Thoracic aorta (tissue), 2 donors: ENCODE measurements around the gene TBL1X. TPM values are rescaled to one million over a fixed set of nuclear protein-coding genes. Genes with fewer than 3 reads are reported as not detected.

ENCODE experiments used
- ATAC-seq: fragments of 150-250 bp; one replicate; pipeline ENCODE4 v1.8.0; 2017; ENCODE audit warnings: low read depth; ENCODE audit not compliant: insufficient number of reproducible peaks, low FRiP score
- DNase-seq: peaks from one replicate; pipeline ENCODE4 v3.0.0-alpha.2; 2020; ENCODE audit warnings: low spot score
- H3K27ac ChIP-seq, 2 donors: fragments of 200-600 bp; sonication (generic); 1 replicate in 1 of 2; 2 replicates in 1 of 2; pipeline ENCODE4 v1.5.1; 2016; ENCODE audit warnings: mild to moderate bottlenecking in 2 of 2, moderate library complexity in 2 of 2
- H3K27me3 ChIP-seq: fragments of 200-600 bp; sonication (generic); replicated peaks from 2 replicates; pipeline ENCODE4 v1.6.0; 2016; ENCODE audit warnings: mild to moderate bottlenecking; ENCODE audit not compliant: insufficient read depth
- H3K36me3 ChIP-seq: fragments of 200-600 bp; sonication (generic); one replicate; pipeline ENCODE4 v1.5.1; 2016
- H3K4me1 ChIP-seq, 2 donors: fragments of 200-600 bp; sonication (generic); 1 replicate in 1 of 2; 2 replicates in 1 of 2; pipeline versions ENCODE4 v1.5.1 to v1.6.0; 2016; ENCODE audit warnings: low read depth in 2 of 2, mild to moderate bottlenecking in 1 of 2; ENCODE audit not compliant: control insufficient read depth in 1 of 2
- H3K4me3 ChIP-seq: fragments of 200-600 bp; sonication (generic); 2 replicates; pipeline ENCODE4 v1.5.1; 2016; ENCODE audit warnings: mild to moderate bottlenecking
- H3K9me3 ChIP-seq: fragments of 200-600 bp; sonication (generic); 2 replicates; pipeline ENCODE4 v1.5.1; 2016
- total RNA-seq, 2 donors: library from RNA; depleted of rRNA; stranded (reverse); fragments of >200 nt; gene quantifications; one replicate each; pipeline versions ENCODE4 v1.1.0 to v1.2.3, GENCODE V29; 2016
- TF ChIP-seq, protein P1 (sequence below): fragments of 200-600 bp; sonication (generic); IDR thresholded peaks from one replicate; pipeline ENCODE4 v1.5.1; 2019; ENCODE audit warnings: antibody characterized with exemption

TBL1X gene
- total RNA-seq, 2 donors from 2014 or later = 37.9 to 39.7 TPM

GRCh38 chrX:9605484-9605883 lies 140.6 kb downstream of the TBL1X start:
- Histone ChIP-seq H3K27me3 (no peaks in the 10 kb centered on the region), H3K27ac (no peak overlapping the region), H3K4me3 (no peak overlapping the region), H3K9me3 (no peaks in the 10 kb centered on the region), H3K36me3 (no peaks in the 10 kb centered on the region), H3K4me1 (peaks cover 0 to 21% of the 10 kb centered on the region in 2 donors)
- ATAC-seq (no peak), DNase-seq (no peak)
- TF ChIP-seq, protein P1, sequence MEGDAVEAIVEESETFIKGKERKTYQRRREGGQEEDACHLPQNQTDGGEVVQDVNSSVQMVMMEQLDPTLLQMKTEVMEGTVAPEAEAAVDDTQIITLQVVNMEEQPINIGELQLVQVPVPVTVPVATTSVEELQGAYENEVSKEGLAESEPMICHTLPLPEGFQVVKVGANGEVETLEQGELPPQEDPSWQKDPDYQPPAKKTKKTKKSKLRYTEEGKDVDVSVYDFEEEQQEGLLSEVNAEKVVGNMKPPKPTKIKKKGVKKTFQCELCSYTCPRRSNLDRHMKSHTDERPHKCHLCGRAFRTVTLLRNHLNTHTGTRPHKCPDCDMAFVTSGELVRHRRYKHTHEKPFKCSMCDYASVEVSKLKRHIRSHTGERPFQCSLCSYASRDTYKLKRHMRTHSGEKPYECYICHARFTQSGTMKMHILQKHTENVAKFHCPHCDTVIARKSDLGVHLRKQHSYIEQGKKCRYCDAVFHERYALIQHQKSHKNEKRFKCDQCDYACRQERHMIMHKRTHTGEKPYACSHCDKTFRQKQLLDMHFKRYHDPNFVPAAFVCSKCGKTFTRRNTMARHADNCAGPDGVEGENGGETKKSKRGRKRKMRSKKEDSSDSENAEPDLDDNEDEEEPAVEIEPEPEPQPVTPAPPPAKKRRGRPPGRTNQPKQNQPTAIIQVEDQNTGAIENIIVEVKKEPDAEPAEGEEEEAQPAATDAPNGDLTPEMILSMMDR = no peak

- no peak overlapping the region for H3K4me3 ChIP-seq
- ATAC-seq (no peak), DNase-seq (no peak)
- no peaks in the 10 kb centered on the region for H3K36me3 ChIP-seq
- no peaks in the 10 kb centered on the region for H3K27me3 ChIP-seq
- H3K9me3 ChIP-seq = no peaks in the 10 kb centered on the region
- TF ChIP-seq, protein P1 = no peak
- H3K4me1 ChIP-seq = peaks cover 0 to 27% of the 10 kb centered on the region in 2 donors
- H3K27ac ChIP-seq = no peak overlapping the region
Measured at GRCh38 chrX:9606971-9607370, 142.1 kb downstream of the TBL1X start.

- ATAC-seq = no peak
- no peaks in the 10 kb centered on the region for H3K36me3 ChIP-seq
- H3K27me3 ChIP-seq = no peaks in the 10 kb centered on the region
- TF ChIP-seq, protein P1 = no peak
- no peaks in the 10 kb centered on the region for H3K9me3 ChIP-seq
- no peak for DNase-seq
- H3K4me3 ChIP-seq = no peak overlapping the region
- H3K4me1 ChIP-seq = peaks cover 0 to 23% of the 10 kb centered on the region in 2 donors
- no peak overlapping the region for H3K27ac ChIP-seq
Measured at GRCh38 chrX:9609499-9609898, 144.6 kb downstream of the TBL1X start.

GRCh38 chrX:9609987-9610386 lies 145.1 kb downstream of the TBL1X start:
- no peak for ATAC-seq
- no peaks in the 10 kb centered on the region for H3K9me3 ChIP-seq

DNA sequence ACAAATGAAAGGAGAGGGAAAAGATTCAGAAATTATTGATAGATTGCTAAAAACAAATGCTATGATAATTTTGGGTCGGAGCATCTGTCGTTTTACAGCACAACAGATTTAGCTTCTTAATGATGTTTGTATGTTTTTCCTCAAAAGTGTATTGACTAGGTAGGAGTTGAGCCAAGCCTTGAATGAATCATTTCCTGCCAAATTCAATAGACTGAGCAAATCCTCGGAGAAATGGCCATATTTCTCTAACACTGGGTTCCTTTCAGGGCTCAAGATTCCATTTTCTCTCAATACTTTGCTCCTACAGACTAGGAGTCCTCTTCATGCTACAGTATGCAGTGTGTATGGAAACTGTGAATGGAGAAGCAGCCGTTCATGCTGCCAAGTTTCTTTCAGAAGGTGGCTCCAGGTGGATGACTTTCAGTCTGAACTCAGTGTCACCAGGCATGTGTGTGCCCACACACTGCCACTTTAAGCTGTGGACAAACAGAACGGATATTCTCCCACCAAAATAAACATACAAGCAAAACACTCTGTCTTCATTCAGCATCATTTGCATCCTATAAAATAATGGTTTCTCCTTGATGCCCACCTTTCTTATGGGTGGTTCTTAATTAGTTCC lies 146.0 kb downstream of the TBL1X start:
- no peaks in the 10 kb centered on the region for H3K27me3 ChIP-seq
- DNase-seq (no peak), ATAC-seq (no peak)
- H3K36me3 ChIP-seq = no peaks in the 10 kb centered on the region
- H3K9me3 ChIP-seq = no peaks in the 10 kb centered on the region
- H3K27ac ChIP-seq = no peak overlapping the region
- H3K4me1 ChIP-seq = peaks cover 0 to 15% of the 10 kb centered on the region in 2 donors
- TF ChIP-seq, protein P1 = no peak
- no peak overlapping the region for H3K4me3 ChIP-seq

More at GRCh38 chrX:9609987-9610386, 145.1 kb downstream of the TBL1X start:
- H3K27ac ChIP-seq = no peak overlapping the region
- DNase-seq = no peak
- no peaks in the 10 kb centered on the region for H3K36me3 ChIP-seq
- H3K4me1 ChIP-seq = peaks cover 0 to 21% of the 10 kb centered on the region in 2 donors
- no peaks in the 10 kb centered on the region for H3K27me3 ChIP-seq
- no peak overlapping the region for H3K4me3 ChIP-seq
- TF ChIP-seq, protein P1 = no peak
